Esophagus muscularis mucosa (tissue), 4 donors: Measurements from ENCODE around the gene MUS81. TPM values are rescaled to one million over a fixed set of nuclear protein-coding genes. Genes with fewer than 3 reads are reported as not detected.

Experiments
- DNase-seq: peaks from one replicate; pipeline ENCODE4 v3.0.0-alpha.2; 2017; ENCODE audit errors: extremely low spot score
- H3K27ac ChIP-seq, 4 donors: fragments of 200-600 bp; sonication (generic); replicated peaks in 1 of 4; 1 replicate in 3 of 4; 2 replicates in 1 of 4; pipeline ENCODE4 v1.5.1; 2016 to 2019; ENCODE audit warnings: mild to moderate bottlenecking in 1 of 4
- H3K27me3 ChIP-seq, 4 donors: fragments of 200-600 bp; sonication (generic); one replicate each; pipeline versions ENCODE4 v1.5.1 to v1.6.0; 2016 to 2019
- H3K36me3 ChIP-seq, 4 donors: fragments of 200-600 bp; sonication (generic); one replicate each; pipeline ENCODE4 v1.5.1; 2016 to 2019
- H3K4me1 ChIP-seq, 4 donors: fragments of 200-600 bp; sonication (generic); one replicate each; pipeline ENCODE4 v1.5.1; 2016 to 2019
- H3K4me3 ChIP-seq, 4 donors: fragments of 200-600 bp; sonication (generic); 1 replicate in 2 of 4; 2 replicates in 2 of 4; pipeline ENCODE4 v1.5.1; 2016 to 2019; ENCODE audit warnings: mild to moderate bottlenecking in 4 of 4, moderate library complexity in 1 of 4
- H3K9me3 ChIP-seq, 4 donors: fragments of 200-600 bp; sonication (generic); 1 replicate in 3 of 4; 2 replicates in 1 of 4; pipeline ENCODE4 v1.5.1; 2016 to 2019
- CTCF ChIP-seq, 3 experiments: fragments of 200-600 bp in 2 of 3; fragments of 450-650 bp in 1 of 3; sonication (generic) in 2 of 3; IDR thresholded peaks; one replicate each; pipeline ENCODE4 v1.5.1; 2017 to 2019; ENCODE audit warnings: antibody characterized with exemption in 3 of 3, mild to moderate bottlenecking in 2 of 3, moderate library complexity in 1 of 3
- EP300 ChIP-seq: sonication (generic); formaldehyde crosslinking; IDR thresholded peaks from one replicate; pipeline ENCODE4 v1.6.1; 2017; ENCODE audit warnings: antibody characterized with exemption
- POLR2A ChIP-seq: fragments of 450-650 bp; IDR thresholded peaks from one replicate; pipeline ENCODE4 v1.6.1; 2017; ENCODE audit warnings: antibody characterized with exemption, moderate library complexity, mild to moderate bottlenecking, low read depth
- POLR2AphosphoS5 ChIP-seq, 2 donors: sonication (generic); formaldehyde crosslinking; IDR thresholded peaks; one replicate each; pipeline ENCODE4 v1.6.1; 2017; ENCODE audit warnings: antibody characterized with exemption in 2 of 2
- WGBS: methylation state at CpG from one replicate; pipeline ENCODE4 v1.1.5; 2018; 5-methylcytosine and 5-hydroxymethylcytosine counted together
- intact Hi-C: fragments of 100-400 bp; cut with DNase I; formaldehyde crosslinking; loops from one replicate; pipeline ENCODE4 v1.15.1; 2023
- total RNA-seq, 4 donors: library from RNA; depleted of rRNA; stranded (reverse); fragments of >200 nt; gene quantifications; one replicate each; pipeline versions ENCODE4 v1.1.0 to v1.2.1, GENCODE V29; 2016

Gene MUS81
- total RNA-seq, 4 donors from 2014 or later: 42.2 to 74.2 (median 58.3) TPM

DNA sequence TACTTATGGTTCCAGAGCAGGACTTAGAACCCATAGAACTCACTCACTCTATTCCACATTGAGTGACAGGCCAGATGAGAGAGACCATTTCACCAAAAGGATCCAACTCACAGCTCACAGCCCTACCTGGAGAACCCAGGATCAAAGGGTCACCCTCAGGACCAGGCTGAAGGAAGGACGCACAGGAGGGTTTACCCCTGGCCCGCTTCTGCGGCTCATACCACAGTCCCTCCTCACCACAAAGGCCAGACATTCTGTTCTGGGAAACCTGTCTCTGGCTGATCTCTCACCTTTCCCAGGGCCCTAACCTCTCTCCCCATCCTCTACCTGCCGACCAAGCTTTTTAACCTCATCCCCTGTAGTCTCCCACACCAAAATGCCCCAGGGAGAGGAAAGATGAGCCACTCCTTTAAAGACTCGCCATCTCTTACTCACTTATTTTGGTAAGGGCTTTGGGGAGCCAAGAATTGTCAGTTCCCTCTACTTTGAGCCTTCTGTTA, 35.3 kb downstream of the MUS81 start:
- Histone ChIP-seq H3K4me3 (no peak overlapping the region), H3K4me1 (peaks cover 42 to 60% (median 53%) of the 10 kb centered on the region in 4 donors), H3K27ac (no peak overlapping the region), H3K27me3 (peaks cover 0 to 11% (median 0%) of the 10 kb centered on the region in 4 donors), H3K9me3 (no peaks in the 10 kb centered on the region), H3K36me3 (no peaks in the 10 kb centered on the region)
- 94% methylated on average over 5 of the region's 5 CpGs for WGBS
- intact Hi-C loops: no loop called here
- TF ChIP-seq POLR2A: no peak
- TF ChIP-seq POLR2AphosphoS5 (IDR thresholded peaks at IDR 0.05): no peak
- no peak for TF ChIP-seq CTCF (IDR thresholded peaks at IDR 0.05)
- TF ChIP-seq EP300: no peak
- DNase-seq: no peak

DNA sequence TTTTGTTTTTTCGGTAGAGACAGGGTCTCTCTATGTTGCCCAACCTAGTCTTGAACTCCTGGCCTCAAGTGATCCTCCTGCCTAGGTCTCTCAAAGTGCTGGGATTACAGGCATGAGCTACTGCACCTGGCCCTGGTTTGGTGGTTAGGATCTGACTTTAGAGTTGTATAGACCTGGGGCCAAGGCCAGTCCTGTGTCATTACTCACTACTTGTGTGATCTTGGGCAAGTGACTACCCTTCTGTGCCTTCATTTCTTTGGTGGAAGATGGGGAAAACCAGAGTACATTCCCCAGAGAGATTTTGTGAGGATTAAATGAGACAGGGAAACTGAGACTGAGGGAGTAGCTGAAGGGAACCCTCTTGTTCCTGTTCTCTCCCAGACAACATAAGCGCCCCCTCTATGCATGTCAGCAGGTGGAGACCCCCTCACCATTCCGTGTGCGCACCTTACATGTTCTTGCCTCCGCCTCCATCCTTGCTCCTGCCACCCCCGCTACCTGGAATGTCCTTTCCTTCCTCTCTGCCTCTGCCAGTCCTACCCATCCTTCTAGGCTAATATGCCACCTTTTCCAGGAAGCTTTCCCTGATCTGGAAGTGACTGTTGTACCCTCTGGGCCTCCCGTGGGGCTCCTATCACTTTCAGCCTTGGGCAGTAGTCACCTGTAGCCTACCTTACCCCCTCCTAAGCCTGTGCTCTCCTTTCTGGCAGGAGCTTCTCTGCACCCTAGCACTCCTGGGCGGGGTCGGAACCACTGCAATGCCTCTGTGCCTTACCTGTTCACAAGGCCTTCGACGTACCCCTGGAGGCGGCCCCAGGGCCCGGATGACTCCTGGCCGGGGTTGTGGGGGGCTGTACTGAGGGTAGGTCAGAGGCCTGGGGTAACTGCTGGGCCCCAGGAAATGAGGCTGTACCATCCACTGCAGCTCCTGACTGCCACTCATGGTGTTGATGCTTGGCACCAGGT, 36.1 kb downstream of the MUS81 start:
- Histone ChIP-seq H3K27me3 (peaks cover 0 to 11% (median 0%) of the 10 kb centered on the region in 4 donors), H3K4me1 (peaks cover 46 to 58% (median 51%) of the 10 kb centered on the region in 4 donors), H3K9me3 (no peaks in the 10 kb centered on the region), H3K36me3 (no peaks in the 10 kb centered on the region), H3K4me3 (no peak overlapping the region), H3K27ac (no peak overlapping the region)
- intact Hi-C loops: no loop called here
- DNase-seq: no peak
- TF ChIP-seq EP300: no peak
- no peak for TF ChIP-seq POLR2AphosphoS5 (IDR thresholded peaks at IDR 0.05)
- no peak for TF ChIP-seq CTCF (IDR thresholded peaks at IDR 0.05)
- TF ChIP-seq POLR2A: no peak
- 92% methylated on average over 14 of the region's 14 CpGs for WGBS

GRCh38 chr11:65897020-65897471, 36.8 kb downstream of the MUS81 start:
- WGBS: 95% methylated on average over 4 of the region's 4 CpGs
- no peaks in the 10 kb centered on the region for H3K36me3 ChIP-seq

DNA sequence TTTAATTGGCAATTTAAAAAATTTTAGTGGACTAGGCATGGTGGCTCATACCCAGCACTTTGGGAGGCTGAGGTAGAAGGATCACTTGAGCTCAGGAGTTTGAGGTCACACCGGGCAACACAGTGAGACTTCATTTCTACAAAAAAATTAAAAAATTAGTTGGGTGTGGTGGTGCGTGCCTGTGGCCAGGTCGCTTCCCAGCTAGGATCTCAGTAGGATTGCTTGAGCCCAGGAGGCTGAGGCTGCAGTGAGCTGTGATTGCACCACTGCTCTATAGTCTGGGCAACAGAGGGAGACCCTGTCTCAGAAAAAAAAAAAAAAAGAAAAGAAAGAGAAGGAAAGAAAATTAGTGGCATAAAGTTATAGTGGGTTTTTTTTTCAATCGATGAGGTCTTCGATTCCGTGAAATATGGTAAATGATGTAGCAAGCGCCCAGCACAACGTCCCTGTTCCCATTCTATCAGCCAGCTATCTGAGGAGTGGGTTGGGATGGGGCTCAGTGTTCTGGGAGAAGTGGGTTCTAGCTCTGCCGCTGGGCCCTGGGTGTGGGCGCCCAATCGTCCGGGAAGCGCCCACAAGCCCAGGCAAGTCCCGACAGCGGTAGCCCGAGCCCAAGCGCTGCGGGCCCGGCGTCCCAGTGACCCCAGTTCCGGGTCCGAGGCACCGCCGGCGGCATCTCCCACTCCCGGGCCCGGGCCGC, 38.6 kb downstream of the MUS81 start:
- intact Hi-C loops: no loop called here
- Histone ChIP-seq H3K4me3 (peak overlapping the region; percentile 64 to 73 (median 68)), H3K4me1 (peaks cover 23 to 33% (median 27%) of the 10 kb centered on the region in 4 donors), H3K9me3 (no peaks in the 10 kb centered on the region), H3K36me3 (no peaks in the 10 kb centered on the region), H3K27me3 (peaks cover 0 to 11% (median 0%) of the 10 kb centered on the region in 4 donors), H3K27ac (peak overlapping the region in 3 of 4 donors; percentile 42 to 74 (median 56))
- WGBS: 34% methylated on average over 21 of the region's 28 CpGs
- no peak for DNase-seq
- TF ChIP-seq POLR2A (no peak), CTCF (IDR thresholded peaks at IDR 0.05) (no peak), EP300 (no peak), POLR2AphosphoS5 (IDR thresholded peaks at IDR 0.05) (no peak)

More at GRCh38 chr11:65897020-65897471, 36.8 kb downstream of the MUS81 start:
- H3K9me3 ChIP-seq: no peaks in the 10 kb centered on the region
- TF ChIP-seq POLR2A (no peak), EP300 (no peak)
- H3K4me1 ChIP-seq: peaks cover 41 to 50% (median 44%) of the 10 kb centered on the region in 4 donors
- no peak for DNase-seq
- H3K4me3 ChIP-seq: no peak overlapping the region
- intact Hi-C loops: no loop called here
- H3K27ac ChIP-seq: no peak overlapping the region
- H3K27me3 ChIP-seq: peaks cover 0 to 11% (median 0%) of the 10 kb centered on the region in 4 donors
